Right lobe of liver (tissue), 4 donors: ENCODE measurements around the gene PAFAH2.

Experiments
- CTCF ChIP-seq, 4 donors: fragments of 200-600 bp in 3 of 4; fragments of 450-650 bp in 1 of 4; IDR thresholded peaks; one replicate each; pipeline versions ENCODE4 v1.5.1 to v1.8.0; 2016 to 2022; ENCODE audit warnings: antibody characterized with exemption in 4 of 4, mild to moderate bottlenecking in 2 of 4
- POLR2A ChIP-seq: fragments of 450-650 bp; IDR thresholded peaks from one replicate; pipeline ENCODE4 v1.6.1; 2017; ENCODE audit warnings: antibody characterized with exemption, mild to moderate bottlenecking
- donor health status: DM: no; HTN: no; CAD: no.
- donor health status: DM: no; HTN: no; CAD: no.
- donor health status: DM: no; HTN: yes; CAD: no.

- TF ChIP-seq CTCF (IDR thresholded peaks at IDR 0.05) = no peak
- no peak for TF ChIP-seq POLR2A
These were observed 30.0 kb upstream of the PAFAH2 start for GRCh38 chr1:26027716-26028489.
